GM18907 (cell line): Measurements from ENCODE around the gene TMEM260.
"Not testable (repeated sequence)": the region's sequence is repeated elsewhere in the genome, so short reads cannot be mapped to it uniquely, and the experiment has no call there.

ENCODE experiments used
- ATAC-seq: cut with Tn5 transposase; IDR thresholded peaks from one replicate; pipeline ENCODE4 v1.9.1; 2021; ENCODE audit warnings: mild to moderate bottlenecking, moderate library complexity; ENCODE audit not compliant: unreplicated experiment

Gene TMEM260

DNA sequence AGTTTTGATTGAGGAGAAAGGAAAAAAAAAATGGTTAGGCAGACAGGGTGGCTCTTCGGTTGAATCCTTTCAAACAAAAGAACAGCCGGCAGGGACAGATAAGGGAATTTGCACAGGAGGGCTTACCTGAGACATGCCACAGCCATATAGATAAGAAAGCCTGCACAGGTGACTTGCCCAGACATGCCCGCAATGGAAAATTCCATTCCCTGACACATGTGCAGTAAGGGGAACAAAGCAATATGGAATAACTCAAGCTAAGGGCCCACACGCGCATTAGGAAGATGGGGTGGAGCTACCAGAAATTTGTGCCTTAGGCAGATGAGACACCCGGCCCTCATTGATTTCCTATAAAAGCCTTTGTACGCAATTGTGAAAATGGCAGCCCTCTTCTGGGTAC, 86.7 kb downstream of the TMEM260 start:
- ATAC-seq: no peak

DNA sequence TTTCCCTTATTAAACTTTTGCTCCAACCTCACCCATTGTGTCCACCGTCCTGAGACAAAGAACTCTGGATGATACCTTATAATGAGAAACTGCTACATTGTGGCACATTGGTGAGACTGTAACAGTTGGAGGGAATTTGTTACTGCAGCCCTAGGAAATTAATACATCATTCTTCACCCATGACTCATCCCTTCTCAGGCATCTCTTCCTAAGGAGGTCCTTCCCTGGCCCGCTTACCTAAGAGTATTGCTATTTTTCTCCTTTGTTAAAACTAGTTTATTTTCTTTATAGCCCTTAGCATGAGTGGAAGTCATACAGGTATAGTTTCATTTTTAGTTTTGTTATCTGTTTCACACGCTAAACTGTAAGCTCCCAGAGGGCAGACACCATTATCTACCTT, 87.1 kb downstream of the TMEM260 start:
- no peak for ATAC-seq

DNA sequence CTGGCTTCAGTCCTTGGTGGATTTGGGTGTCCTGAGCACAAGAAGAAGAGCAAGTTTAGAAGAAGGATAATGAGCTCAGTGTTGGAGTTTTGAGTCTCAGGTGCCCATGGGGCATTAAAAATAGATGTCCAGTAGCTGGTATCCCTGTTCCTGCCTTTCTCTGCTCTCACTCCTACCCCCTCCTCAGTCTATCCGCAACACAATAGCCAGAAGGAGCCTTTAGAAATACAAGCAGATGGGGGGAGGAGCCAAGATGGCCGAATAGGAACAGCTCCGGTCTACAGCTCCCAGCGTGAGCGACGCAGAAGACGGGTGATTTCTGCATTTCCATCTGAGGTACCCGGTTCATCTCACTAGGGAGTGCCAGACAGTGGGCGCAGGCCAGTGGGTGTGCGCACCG, 87.7 kb downstream of the TMEM260 start:
- not testable (repeated sequence) for ATAC-seq

DNA sequence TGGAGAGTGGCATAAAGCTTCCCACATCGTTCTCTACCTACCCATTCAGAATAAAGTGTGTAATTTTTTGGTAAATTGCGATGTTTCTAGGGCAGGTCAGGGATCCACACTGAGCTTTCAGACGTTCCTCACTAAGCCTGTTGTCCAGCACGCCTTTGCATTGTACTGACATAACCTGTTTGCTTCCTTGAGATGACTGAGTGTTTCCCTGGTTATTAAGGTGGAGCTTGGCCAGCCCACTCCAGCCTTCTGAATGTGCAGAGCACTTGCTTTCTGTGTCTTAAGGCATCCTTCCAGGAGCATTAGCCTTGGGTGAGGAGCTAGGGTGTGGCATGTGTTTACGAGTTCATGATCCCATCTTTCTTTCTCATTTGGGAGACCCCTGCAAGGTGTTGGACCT, 96.4 kb downstream of the TMEM260 start:
- ATAC-seq: no peak

DNA sequence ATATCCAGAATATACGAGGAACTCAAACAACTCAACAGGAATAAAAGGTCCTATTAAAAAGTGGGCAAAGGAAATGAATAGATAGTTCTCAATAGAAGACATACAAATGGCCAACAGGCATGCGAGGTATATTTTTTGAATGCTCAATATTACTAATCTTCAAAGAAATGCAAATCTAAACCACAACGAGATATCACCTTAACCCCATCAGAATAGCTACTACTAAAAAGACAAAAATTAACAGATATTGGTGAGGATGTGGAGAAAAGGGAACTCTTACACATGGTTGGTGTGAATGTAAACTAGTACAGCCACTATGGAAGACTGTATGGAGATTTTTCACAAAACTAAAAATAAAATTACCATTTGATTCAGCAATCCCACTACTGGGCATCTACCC, 99.2 kb downstream of the TMEM260 start:
- ATAC-seq: no peak

DNA sequence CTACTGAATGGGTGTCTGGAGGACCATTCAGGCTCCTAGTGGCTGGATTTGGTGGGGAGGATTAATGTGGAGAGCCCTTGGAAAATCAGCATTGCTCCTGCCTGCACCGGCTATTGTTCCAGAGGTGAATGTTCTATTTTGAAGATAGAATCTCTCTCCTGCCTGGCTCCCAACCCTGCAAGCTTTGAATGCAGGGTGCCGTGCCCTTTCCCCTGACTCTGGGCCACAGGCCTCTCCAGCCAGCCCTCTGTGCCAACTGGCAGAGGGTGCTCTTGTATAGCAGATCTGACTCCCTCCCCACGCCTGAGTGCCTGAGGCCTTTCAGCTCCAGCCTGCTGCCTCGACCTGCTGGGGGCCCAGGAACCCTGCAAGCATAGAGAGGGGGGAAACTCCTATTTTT, 106.8 kb downstream of the TMEM260 start:
- ATAC-seq: no peak

DNA sequence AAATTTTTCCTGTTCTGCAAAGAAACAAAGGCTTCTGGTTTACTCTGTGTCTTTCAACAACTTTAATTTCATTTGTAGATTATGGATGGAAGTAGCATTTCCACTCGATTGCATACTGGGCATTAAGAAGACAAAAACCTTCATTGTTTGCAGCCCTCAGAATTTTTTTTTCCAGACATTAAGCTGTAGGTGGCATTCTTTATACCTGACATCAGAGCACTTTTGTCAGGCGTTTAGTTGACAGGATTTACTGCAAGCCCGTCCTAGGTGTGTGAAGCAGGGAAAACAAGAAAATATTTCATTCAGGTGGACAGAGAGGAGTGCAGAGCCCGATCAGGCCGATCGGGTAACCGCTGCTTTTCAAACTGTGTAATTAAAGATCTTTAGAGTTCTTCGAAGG, 107.5 kb downstream of the TMEM260 start:
- no peak for ATAC-seq

DNA sequence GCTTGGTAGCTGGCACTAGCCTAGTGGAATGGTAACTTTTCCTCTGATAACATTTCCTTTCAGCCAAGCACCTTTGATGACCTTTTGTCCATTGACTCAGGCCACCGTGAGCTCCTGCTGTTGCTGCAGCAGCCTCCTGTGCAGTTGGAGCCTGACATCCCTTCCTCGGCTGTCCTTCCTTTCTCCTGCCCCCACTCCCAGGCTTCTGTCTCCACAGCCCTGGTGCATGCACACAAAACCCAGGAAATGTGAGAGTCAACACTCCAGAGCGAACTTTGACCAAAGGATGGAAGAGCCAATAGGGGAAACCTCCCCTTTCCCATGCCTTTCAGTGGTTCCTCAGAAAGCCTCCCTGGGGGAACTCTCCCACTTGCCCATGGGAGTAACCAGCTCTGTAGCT, 115.0 kb downstream of the TMEM260 start:
- ATAC-seq: no peak

DNA sequence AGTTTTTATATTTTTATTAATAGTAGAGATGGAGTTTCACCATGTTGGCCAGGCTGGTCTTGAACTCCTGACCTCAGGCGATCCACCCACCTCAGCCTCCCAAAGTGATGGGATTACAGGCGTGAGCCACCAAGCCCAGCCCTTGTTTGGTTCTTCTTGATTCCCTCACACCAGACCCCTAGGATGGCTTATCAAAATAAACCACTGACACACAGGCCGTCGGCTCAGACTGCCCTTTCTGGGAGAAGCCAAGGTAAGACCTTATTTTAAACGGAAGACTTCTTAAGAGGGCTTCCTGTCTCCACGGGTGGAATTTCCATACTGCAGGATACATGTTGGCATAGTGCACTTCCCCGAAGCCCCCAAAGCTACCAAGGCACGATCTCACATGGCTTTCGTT, 115.6 kb downstream of the TMEM260 start:
- not testable (repeated sequence) for ATAC-seq
